Left renal pelvis (tissue), 4 donors: ENCODE measurements around the gene ZSCAN5A. TPM values are rescaled to one million over a fixed set of nuclear protein-coding genes. Genes with fewer than 3 reads are reported as not detected.
A peak's percentile ranks its signal among the peaks of the same experiment; 100 is the strongest.
"Not testable (repeated sequence)": the region's sequence is repeated elsewhere in the genome, so short reads cannot be mapped to it uniquely, and the experiment has no call there.

ENCODE experiments used
- DNase-seq, 4 donors: peaks; one replicate each; pipeline ENCODE4 v3.0.0-alpha.2; 2013; ENCODE audit warnings: low read depth in 4 of 4, low spot score in 3 of 4
- polyA plus RNA-seq, 4 donors: library from polyadenylated mRNA; unstranded; fragments of 120-200 nt; gene quantifications; one replicate each; pipeline ENCODE4 v1.2.1, GENCODE V29; 2013; ENCODE audit not compliant: insufficient read length in 4 of 4

ZSCAN5A gene, protein sequence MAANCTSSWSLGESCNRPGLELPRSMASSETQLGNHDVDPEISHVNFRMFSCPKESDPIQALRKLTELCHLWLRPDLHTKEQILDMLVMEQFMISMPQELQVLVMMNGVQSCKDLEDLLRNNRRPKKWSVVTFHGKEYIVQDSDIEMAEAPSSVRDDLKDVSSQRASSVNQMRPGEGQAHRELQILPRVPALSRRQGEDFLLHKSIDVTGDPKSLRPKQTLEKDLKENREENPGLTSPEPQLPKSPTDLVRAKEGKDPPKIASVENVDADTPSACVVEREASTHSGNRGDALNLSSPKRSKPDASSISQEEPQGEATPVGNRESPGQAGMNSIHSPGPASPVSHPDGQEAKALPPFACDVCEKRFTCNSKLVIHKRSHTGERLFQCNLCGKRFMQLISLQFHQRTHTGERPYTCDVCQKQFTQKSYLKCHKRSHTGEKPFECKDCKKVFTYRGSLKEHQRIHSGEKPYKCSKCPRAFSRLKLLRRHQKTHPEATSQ
- 10 to 100 TPM; 12.3 to 16.7 (median 13.5) TPM for polyA plus RNA-seq

DNA sequence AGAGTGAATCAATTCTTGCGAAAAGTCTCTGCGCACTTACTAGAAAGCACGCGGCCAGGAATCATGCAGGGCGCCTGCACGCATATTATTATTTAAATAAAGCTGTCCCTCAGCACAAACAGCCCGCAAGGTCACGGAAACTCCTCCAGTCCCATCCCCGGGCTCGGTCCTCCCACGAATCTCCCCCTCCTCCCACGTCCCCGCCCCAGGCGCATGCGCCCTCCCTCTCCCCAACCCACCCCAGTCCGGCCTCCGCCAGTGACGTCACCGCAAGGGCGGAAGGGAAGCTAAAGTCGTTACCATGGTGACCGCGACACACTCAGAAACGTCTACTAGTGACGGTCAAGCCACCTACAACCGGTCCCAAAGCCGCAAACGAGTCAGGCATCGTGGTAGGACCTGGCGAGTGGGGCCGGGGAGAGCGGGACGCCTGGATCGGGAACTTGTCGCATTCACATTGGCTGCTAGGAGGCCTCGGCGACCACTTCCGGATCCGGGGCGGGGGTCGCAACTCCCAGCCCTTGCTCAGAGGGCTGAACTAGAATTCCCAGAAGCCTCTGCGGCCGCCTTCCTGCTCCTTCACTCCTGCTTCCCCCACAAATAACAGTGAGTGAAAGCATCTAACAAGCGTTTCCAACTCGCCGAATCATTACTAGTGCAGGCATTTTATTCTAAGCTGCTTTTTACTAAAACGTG lies at the start of gene ZSCAN5A:
ZSCAN5A (minus strand) TSS at position 459 of the 696 bp plus-strand sequence. CDS start 89,793 bp downstream, outside the sequence.
- peak; percentile 93 to 98 (median 96) for DNase-seq

DNA sequence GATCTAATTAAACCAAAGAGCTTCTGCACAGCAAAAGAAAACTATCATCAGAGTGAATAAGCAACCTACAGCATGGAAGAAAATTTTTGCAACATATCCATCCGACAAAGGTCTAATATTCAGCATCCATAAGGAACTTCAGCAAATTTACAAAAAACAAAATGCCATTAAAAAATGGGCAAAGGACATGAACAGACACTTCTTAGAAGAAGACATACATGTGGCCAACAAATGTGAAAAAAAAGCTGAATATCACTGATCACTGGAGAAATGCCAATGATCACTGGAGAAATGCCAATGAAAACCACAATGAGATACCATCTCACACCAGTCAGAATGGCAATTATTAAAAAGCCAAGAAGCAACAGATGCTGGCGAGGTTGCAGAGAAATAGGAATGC lies 46.2 kb upstream of the ZSCAN5A start:
- DNase-seq, result no peak

DNA sequence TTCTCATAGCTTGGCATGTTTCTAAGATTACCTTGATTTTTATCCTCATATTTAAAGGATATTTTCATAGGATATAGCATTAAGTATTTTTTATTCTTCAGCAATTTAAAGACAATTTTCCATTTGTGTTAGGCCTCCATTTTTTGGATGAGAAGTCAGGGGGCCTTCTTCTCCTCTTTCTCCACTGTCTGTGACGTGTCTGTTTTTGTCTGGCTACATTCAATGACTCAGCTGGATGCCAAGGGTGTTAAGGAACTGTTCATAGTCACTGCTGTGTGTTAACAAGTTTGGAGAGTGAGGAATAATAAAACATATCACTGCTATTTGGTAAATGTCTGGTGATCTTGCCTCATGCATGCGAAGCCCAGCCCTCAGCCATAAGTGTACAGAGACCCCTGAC lies 42.3 kb upstream of the ZSCAN5A start:
- no peak for DNase-seq

DNA sequence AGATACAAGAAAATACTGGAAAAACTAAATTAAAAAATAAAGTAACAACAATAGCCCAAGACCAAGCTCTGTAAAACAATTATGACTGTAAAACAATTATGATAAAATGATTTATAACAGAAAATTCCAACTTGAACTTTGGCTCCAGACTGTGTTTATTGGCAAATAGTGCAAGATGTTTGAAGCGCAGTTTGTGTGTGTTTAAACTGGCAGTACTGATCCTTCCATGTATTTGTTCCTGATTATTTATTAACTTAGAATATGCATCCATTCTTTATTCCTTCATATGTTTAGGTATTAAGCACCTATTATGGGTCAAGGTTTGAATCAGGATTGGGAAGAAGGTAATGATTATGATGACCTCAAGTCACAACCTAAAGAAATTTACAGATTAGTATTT lies 40.9 kb upstream of the ZSCAN5A start:
- no peak for DNase-seq

DNA sequence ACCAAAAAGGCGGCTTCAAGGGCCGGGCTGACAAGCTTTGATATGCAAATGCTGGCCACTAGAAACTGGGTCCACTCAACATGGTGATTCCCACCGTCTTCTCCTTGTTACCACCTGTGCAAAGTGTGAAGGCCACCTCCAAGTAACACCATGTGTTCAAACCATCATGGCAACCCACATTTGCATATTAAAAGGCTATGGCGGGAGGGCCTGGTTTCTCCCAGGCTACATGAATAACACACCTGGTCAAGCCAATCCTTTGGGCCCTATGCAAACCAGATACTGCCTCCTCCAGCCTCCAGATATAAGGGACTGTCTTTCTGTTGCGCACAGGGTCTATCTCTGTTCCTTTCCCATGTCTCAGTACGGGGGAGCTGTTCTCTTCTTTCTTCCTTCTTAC lies 36.6 kb upstream of the ZSCAN5A start:
- no peak for DNase-seq

DNA sequence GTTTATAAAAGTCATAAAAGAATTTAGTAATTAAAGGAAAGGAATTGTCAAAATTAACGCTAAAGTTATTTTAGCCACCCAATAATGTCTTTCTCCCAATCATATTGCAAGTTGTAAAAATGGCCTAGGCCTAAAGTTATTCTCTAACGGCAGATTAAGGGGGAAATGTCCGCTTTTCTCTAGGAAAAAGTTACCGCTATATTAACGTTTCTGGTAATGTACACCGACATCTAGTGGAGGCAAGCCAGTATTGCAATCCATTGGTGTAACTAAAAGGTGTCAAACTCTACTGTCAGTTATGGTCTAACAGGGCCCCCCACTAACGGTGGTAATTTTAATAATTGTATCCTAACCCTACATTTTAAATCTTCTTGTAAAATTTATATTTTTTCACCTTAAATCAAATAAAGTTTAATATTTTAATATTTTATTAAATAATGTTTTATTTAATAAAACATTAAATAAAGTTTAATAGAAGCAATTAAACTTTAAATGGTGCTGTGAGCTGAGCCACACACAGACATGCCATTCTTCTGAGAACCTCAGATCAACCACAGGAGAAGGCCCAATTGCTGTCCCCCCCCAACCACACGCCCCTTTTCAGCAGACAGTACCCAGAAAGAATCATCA lies 35.9 kb upstream of the ZSCAN5A start:
- DNase-seq, result peak in 2 of 4 donors; percentile 29 to 35

DNA sequence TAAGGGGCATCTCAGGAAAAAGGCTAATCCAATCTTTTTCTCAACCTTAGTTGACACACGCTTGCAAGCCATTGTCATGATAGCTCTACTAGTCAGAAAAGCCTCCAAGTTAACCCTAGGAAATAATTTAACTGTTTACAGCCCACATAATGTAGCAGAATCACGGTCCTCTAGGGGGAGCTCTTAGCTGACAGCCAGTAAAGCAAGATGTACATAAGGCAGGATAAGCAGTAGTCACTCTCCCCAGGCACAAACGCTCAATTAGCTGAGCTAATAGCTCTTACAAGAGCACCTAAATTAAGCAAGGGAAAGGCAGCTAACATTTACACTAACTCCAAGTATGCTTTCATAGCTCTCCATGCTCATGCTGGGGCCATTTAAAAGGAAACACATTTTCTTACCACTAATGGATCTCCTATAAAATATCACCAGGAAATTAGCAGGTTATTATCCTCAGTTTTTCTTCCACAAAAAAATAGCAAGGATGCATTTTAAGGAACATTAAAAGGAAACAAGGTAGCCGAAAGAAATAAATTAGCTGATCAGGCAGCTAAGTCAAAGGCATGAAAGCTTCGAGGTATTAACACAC lies 33.7 kb upstream of the ZSCAN5A start:
- no peak for DNase-seq

DNA sequence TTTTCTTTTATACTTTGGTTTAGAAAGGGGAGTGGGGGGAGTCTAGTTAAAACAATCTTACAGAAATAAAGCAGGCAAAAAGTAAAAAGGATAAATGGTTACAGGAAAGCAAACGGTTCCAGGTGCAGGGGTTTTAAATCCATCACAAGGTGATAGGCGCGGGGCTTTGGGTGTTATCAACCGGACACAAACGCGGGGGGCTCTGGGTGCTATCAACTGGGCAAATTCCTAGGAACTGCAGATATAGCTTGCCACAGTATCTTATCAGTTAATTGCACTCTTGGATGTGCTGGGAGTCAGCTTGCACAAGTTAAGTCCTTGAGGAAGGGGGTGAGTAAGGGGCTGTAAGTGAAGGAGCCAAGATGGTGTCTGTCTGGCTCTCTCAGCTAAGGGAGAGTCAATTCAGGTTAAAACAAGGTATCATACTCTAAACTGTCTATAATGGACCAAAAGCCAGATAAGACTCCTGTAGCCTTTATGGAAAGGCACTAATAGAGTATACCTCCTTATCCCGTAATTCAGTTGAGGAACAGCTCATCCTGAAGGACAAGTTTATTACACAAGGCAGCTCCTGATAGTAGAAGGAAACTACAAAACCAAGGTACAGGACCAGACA lies 32.6 kb upstream of the ZSCAN5A start:
- DNase-seq, result no peak

DNA sequence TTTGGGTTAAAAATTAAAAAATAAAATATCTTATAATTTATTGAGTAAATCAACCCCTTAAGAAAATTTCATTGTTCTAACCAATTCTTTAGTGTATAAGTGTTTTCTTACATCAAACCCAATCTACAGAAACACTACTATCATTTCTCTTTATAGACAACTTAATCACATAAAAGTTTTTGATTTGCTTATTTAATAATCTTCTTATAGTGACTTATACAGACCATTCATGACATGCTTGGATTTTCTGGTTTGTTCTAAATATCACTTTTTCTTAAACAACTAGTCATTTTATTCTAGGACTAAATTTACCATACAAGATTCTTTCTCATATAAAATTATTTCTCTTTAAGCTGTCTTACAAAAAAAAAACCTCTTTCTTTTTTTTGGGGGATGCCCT lies 27.3 kb upstream of the ZSCAN5A start:
- DNase-seq, result no peak

DNA sequence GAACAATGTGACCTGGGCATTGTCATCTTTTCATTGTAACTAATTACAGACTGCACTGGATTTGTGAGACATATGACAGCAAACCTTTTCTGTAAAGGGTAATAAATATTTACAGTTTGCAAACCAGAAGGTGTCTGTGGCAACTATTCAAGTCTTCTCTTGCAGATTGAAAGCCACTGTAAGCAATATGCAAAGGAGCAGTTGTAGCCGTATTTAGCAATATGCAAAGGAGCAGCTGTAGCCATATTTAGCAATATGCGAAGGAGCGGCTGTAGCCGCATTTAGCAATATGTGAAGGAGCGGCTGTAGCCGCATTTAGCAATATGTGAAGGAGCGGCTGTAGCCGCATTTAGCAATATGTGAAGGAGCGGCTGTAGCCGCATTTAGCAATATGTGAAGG lies 24.4 kb upstream of the ZSCAN5A start:
- DNase-seq, result not testable (repeated sequence)

DNA sequence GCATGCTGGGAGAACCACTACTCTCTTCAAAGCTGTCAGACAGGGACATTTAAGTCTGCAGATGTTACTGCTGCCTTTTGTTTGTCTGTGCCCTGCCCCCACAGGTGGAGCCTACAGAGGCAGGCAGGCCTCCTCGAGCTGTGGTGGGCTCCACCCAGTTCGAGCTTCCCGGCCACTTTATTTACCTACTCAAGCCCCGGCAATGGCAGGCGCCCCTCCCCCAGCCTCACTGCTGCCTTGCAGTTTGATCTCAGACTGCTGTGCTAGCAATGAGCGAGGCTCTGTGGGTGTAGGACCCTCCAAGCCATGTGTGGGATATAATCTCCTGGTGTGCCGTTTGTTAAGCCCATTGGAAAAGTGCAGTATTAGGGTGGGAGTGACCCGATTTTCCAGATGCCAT lies 22.4 kb upstream of the ZSCAN5A start:
- not testable (repeated sequence) for DNase-seq

DNA sequence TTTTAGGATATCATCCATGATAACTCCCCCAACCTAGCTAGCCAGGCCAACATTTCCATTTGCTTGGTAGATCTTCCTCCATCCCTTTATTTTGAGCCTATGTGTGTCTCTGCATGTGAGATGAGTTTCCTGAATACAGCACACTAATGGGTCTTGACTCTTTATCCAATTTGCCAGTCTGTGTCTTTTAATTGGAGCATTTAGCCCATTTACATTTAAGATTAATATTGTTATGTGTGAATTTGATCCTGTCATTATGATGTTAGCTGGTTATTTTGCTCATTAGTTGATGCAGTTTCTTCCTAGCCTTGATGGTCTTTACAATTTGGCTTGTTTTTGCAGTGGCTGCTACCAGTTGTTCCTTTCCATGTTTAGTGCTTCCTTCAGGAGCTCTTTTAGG lies 20.7 kb upstream of the ZSCAN5A start:
- not testable (repeated sequence) for DNase-seq

DNA sequence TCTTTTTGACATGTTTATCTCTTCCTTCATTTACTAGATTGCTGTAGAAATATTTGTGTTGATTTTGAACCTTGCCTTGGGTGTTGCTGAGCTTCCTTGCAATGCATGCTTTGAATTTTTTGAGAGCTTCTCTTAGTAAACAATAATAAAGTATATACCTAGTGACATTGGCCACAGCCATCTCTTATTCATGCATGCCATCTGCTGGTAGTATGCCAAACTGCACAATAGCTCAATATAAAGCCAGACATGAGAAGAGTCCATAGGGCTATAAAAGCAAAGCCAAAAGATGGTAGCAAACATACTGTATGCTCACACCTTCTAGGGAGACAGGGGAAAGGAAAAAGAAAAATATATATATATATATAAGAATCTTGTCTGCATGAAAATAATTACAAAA lies 18.9 kb upstream of the ZSCAN5A start:
- no peak for DNase-seq

DNA sequence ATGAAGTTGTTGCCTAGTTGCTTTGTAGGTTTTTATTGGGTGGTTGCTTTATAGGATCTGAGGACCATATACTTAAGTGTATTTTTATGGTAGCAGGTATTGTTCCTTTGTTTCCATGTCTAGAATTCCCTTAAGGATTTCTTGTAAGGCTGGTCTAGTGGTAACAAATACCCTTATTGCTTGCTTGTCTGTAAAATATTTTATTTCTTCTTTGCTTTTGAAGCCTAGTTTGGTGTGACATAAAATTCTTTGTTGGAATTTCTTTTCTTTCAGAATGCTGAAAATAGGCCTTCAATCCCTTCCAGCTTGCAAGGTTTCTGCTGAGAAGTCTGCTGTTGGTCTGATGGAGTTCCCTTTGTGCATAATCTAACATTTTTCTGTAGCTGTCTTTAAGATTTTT lies 18.1 kb upstream of the ZSCAN5A start:
- no peak for DNase-seq

DNA sequence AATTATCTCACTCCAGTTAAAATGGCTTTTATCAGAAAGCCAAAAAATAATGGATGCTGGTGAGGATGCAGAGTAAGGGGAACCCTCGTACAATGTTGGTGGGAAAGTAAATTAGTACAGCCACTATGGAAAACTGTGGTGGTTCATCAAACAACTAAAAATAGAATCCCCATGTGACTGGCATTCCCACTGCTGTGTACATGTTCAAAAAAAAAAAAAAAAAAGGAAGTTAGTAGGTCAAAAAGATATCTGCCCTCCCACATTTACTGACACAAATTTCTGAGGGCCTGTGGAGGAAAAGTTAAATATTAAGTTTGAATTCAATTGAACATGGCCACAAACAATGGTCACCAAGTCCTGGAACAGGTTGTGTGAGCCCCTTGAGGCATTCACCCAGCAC lies 9.8 kb upstream of the ZSCAN5A start:
- no peak for DNase-seq

DNA sequence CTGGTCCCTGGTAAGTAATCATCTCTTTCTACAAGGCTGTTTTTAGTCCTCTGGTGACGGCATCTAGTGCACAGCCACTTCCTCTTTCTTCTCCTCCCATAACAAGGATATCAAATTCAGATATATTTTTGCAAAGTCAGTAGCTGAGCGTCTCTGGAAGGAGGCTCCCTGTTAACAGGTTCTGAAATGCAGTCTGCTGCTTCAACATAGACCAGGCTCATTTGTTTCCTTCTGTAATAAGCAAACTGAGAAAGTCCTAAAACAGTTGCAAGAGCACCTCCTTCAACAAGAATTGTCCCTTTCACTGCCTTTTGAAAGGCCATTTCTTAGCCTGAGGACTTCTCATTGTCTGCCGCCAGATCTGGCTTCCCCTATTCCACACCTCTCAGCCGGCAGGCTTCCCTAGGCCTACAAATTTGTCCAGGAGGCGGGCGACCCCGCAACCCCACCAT lies 7.4 kb upstream of the ZSCAN5A start:
- DNase-seq, result no peak

DNA sequence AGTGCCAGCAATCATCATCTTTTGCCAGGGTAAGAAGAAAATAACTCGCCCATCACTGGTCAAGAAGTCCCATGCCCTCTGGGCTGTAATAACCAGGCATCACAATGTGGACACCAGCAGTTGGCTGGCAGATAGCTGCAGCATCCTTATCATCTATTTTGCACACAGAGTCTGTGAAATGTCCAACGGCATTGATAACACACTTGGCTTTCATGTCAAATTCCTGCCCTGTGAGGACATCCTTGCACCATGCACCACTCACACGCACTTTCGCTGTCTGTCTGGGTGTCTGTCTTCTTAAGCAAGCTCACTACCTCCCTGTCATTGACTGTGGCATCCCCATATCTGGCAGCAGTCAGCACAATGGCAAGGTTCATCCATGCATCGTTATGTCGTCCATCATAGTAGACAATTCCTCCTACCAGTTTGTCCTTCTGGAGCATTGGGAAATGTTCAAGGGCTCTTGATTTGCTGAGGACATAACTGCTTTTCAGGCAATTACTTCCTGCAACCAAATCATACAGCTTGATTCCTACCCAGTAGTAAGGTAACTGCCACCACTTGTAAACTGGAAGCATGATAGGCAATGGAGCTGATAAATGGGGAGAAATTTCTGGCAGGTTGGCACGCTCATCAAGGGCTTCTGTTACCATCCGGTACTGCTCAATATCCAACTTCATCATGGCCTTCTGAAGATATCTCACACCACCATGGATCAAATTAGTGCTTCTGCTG lies 6.8 kb upstream of the ZSCAN5A start:
- DNase-seq, result no peak

DNA sequence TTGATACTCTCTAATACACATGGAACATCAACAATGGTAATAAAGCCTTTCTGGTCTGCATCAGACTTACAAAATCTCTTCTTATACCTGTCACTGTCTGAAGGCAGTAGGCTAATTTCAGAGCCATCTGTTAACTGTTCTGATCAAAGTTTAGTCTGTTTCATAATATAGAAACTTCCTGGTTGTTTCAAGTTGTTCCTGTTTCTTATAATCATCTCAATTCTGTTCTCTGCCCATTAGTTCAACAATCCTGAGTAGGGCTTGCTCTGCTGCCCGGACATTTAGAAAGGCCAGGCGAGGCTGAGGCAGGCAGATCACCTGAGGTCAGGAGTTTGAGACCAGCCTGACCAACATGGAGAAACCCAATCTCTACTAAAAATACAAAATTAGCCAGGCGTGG lies 5.4 kb upstream of the ZSCAN5A start:
- DNase-seq, result no peak

DNA sequence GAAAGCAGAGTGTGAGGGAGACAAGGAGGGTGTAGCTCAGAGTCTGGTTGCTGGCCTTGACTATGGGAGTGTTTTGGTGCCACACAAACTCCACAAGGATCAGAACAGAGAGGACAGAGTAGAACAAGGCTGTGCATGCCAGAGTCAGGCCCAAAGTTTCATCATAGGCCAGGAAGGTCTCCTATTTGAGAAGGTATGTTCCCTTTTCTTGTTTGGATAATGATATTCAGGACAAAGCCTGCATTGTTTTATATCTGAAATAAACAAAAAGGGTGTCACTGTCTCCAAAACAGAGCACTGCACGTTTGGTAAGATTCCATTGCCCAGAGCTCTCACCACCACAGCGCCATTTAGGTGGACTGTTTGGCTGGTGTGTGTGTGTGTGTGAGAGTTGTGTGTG lies 3.1 kb upstream of the ZSCAN5A start:
- DNase-seq, result no peak

DNA sequence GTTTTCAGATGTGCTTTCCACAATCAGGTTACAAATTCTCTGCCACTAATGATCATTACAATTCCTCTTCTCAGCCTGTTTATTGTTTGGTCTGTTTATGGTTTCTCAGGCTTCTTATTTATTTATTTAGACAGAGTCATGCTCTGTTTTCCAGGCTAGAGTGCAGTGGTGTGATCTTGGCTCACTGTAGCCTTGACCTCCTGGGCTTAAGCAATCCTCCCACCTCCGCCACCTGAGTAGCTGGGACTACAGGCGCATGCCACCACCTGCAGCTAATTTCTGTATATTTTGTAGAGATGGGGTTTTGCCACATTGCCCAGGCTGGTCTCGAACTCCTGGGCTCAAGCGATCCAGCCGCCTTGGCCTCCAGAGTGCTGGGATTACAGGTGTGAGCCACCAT lies 2.1 kb upstream of the ZSCAN5A start:
- no peak for DNase-seq
